GM18507 (cell line): ENCODE data around the gene TUBA3C.

ENCODE experiments used
- DNase-seq: peaks from one replicate; pipeline ENCODE4 v3.0.0; 2011; ENCODE audit warnings: low read depth; ENCODE audit not compliant: insufficient read length; ENCODE audit errors: extremely low spot score
- FAIRE-seq: peaks from 2 replicates; lab custom pipeline; 2011; peaks lifted over from hg19 to GRCh38; lab: Jason Lieb, UNC

Gene TUBA3C

GRCh38 chr13:19169991-19170390, 11.6 kb downstream of the TUBA3C start:
- DNase-seq = no peak
- FAIRE-seq = no peak

GRCh38 chr13:19169496-19169895, 12.1 kb downstream of the TUBA3C start:
- FAIRE-seq (no peak), DNase-seq (no peak)

DNA sequence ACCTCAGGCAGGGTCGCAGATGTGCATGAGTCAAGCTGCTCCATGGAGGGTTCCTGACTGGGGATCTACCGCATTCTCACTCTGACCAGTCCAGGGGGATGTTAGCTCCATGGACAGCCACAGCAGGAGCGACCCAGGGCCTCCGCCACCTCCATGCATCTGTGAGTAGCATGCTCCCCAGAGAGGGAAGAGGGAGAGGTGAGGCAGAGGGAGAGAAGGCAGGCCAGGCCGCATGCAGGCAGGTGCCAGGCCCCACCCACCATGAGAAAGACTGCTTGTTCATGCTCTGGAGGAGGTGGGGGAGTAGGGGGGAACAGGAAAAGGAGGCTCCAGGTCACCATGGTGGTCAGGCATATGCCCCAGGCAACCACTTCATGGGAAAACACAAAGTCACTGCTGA, 20.3 kb downstream of the TUBA3C start:
- no peak for DNase-seq
- no peak for FAIRE-seq

DNA sequence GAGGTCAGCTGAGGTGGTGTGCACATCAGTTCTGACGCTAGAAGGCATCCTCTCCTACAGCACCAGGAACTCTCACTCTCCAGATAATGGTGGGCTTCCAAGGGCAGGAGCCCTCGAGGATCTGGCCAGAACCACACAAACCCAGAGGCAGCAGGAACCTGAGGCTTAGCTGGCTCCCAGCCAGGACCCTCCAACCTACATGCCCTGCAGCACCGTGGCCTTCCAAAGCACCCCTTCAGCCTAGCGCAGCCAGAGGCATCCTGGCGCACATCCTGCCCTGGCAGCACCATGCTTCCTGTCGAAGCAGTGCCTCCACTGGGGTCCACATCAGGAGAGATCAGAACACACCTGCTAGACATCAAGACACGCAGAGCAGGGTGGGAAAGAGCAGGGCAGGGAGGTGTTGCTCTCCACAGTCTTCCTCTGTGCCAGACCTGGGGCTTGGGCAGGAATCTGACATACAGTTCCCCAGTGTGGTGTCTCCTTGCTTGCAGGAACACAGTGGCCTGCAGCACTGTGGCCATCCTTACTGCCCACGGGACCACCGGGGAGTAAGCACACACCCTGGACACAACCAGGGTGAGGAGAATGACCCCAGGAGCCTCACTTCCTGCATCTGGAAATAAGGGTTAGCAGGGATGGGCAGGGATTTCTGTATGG, 21.7 kb downstream of the TUBA3C start:
- DNase-seq (no peak), FAIRE-seq (no peak)

DNA sequence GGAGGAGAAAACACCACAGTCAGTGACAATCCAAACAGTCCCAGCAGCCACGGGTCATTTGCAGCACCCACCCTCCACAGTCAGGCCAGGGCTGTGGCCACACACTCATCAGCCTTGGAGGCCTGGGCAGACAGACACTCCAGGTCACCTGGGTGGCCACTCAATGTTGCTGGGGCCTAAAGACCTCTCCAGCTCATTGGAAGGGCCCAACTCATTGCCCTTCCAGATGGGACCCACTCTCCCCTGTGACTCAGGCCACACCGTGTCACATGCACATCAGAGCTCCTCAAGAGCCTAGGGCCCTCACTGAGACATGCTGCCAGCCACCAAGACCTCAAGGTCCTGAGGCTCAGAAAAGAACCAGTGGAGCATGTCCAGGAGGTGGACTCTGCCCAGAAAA, 22.4 kb downstream of the TUBA3C start:
- DNase-seq (no peak), FAIRE-seq (no peak)

DNA sequence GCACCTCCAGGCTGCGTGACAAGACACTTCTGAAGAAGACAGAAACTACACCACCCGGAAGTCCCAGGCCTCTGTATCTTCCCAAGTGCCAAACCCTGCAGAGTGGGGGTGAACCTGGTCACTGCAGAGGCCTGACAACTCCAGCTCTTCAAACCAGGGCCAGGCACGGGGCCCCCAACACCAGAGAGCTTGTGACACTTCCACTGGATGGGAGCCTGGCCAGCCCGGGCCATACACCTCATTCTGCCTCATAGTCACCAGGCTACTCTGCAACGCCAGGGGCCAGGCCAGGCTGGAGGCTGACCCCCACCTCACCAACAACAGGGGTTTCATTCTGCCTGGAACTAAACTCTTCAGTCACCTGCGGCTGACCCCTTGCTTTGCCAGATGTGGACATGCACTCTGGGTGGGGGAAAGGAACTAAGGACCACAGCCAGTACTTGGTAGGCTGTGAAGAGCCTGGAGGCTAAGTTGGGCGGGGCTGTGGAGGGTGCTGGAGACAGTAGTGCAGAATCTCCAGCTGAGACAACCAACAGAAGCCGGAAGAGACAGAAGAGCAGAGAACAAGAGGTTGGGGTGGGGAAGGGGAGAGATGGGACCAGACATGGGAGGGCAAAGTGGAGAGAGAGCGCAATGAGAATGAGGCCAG, 23.0 kb downstream of the TUBA3C start:
- no peak for FAIRE-seq

GRCh38 chr13:19158006-19158405, 23.6 kb downstream of the TUBA3C start:
- DNase-seq = no peak
- FAIRE-seq = no peak

More for the DNA sequence above, 23.0 kb downstream of the TUBA3C start:
- no peak for DNase-seq

DNA sequence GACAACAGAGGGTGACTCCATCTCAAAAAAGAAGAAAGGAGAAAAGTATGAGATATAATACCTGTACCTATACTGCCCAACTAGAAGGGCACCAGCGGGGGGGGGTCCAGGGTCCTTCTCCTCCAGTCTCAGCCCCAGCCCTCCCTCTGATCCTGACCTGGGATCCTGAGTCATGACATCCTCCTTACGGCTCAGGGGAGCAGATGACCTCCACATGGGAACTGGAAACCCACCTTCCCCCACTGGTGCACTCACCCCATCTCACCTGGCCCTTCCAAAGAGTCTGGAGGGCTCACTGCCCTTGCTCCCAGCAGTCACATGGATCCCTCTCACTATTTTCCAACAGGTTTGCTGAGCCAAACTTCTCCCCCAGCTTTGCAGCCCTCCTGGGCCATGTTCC, 24.2 kb downstream of the TUBA3C start:
- FAIRE-seq (no peak), DNase-seq (no peak)

GRCh38 chr13:19156013-19156825, 25.4 kb downstream of the TUBA3C start:
- no peak for DNase-seq
- FAIRE-seq = no peak

DNA sequence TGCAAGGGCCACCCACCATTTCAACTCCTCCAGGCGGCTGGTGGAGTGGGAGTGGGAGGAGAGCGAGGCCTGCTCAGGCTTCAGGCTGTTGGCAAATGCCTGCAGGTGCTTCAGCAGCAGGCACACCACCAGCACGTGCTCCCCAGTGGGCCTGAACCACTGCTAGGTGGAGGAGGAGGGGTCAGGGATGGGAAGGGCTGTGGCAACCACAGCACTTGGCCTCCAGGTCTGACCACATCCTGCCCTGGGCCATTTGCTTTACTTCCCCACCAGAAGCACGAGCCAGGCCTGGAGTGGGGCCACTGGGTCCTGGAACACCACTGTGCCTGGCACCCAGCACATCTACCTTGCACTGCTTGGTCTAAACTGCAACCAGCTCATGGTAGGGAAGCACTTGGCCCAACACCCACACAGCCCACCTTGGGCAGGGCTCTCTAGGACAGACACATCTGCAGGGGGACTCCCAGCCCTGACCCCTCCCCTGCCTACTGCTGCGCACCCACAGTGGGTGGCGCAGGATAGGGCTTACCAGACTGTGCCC, 26.2 kb downstream of the TUBA3C start:
- FAIRE-seq = no peak
- no peak for DNase-seq

DNA sequence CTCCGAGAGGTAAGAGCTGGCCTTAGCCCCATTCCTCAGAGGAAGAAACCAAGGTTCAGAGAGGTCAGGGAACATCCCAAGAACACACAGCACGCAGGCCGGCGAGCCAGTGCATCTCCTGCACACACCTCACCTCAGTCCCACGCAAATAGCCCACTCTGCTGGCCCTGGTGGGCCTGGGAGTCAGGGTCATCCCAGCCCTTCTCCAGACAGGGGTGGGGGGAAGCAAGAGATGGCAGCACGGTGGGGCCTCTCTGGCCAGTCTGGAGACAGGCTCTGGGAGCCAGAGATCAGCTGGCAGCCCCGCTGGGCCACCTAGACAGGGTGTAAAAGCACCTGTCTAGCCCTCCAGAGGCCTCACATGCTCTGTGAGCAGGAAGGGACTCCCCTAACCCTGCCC, 26.8 kb downstream of the TUBA3C start:
- FAIRE-seq (no peak), DNase-seq (no peak)

GRCh38 chr13:19153782-19154450, 27.7 kb downstream of the TUBA3C start:
- FAIRE-seq (no peak), DNase-seq (no peak)

DNA sequence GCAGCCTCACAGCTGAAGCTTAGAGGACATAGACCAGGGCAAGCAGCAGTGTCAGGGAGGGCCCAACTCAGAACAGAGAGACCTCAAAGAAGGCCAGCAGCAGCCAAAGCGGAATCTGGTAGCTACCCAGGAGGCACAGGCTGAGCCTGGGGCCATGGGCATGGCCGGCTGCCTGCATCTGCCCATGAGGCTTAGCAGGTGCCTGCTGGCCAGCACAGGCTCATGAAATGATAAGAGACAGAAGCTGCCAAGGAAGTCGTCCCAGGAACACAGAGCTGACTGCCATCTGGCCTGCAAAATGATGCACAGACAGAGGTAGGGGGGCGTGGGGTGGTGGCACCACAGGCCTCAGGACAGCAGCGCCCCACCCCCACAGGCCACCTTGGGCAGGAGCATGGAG, 29.2 kb downstream of the TUBA3C start:
- no peak for FAIRE-seq
- DNase-seq = no peak

DNA sequence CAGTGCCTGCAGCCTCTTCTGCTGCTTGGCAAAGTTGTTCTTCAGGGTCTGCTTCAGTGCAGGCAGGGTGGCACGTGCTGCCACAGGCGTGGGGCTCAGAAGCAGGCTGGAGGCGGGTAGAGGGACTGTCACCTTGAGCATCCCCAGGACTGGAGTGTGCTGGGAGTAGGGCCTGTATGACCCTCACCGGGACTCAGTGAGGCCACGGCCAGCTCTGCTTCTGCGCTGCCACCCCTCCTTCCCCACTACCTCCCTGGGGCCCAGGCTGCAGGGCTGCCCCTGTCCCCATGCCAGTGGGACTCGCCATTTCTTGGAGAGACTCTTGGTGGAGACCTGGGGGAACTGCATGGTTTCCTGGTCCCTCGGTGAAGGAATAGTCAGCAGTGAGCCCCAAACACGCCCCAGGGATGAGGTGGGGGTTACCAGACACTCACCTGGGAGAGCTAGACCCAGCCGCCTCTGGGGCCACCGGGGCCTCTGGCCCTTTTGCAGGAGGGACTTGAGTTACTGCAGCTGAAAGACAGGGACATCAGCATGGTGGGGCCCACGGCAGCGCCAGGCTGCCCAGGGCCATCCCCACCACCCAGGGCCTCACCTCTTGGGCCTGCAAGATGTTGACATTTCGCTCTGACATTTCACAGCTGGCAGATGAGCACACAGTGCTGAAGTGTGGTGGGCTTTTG, 29.9 kb downstream of the TUBA3C start:
- FAIRE-seq = no peak
- no peak for DNase-seq

- no peak for FAIRE-seq
Observed at GRCh38 chr13:19150712-19151228, 30.9 kb downstream of the TUBA3C start.

DNA sequence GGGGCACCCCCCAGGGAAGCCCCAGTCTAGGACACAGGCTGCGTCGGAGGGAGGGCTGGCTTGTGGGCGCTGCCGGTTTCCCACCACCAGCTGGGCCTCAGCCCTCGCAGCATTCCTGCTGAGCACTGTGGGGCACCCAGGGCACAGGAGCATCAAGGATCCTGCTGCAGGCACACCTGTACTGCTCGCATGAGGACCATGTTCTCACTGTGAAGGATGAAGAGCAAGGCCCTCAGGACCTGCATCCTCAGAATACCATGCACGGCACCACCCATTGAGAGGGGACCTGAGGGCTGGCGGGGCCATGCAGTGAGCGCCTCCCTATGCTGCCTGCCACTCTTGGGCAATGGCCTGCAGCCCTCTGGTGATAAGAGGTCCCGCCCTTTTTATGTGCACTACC, 31.4 kb downstream of the TUBA3C start:
- FAIRE-seq (no peak), DNase-seq (no peak)

More at GRCh38 chr13:19150712-19151228, 30.9 kb downstream of the TUBA3C start:
- no peak for DNase-seq

DNA sequence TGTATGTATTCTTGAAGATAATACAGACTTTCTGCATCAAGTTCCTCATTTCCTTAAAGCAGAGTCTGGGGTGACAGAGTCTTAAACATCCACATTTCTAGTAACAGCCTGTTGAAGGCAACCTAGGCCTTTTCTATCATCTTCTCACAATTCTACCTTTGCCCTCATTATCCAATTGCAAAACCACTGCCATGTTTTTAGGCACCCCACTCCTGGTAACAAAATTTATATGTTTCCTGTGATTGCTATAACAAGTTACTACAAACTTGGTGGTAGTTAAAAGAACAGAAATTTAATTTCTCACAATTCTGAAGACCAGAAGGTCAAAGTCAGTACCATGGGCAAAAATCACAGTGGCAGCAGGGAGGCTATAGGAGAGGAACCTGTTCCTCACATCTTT, 33.1 kb downstream of the TUBA3C start:
- FAIRE-seq = no peak

More for the DNA sequence above, 33.1 kb downstream of the TUBA3C start:
- DNase-seq = no peak
